ENCODE results near the gene SLC41A3.

SLC41A3 gene

GRCh38 chr3:126026761-126027160 lies 57.2 kb downstream of the SLC41A3 start:
- DNase-seq (ENCODE audit: low spot score) (no peak), FAIRE-seq (no peak)

- DNase-seq (ENCODE audit: low spot score) (no peak), FAIRE-seq (no peak)
Observed at GRCh38 chr3:126026277-126026751, 57.6 kb downstream of the SLC41A3 start.

GRCh38 chr3:126025862-126026261 lies 58.1 kb downstream of the SLC41A3 start:
- DNase-seq (ENCODE audit: low spot score) (no peak), FAIRE-seq (no peak)

- DNase-seq (ENCODE audit: low spot score) (no peak), FAIRE-seq (no peak)
Observed at GRCh38 chr3:126025116-126025729, 58.7 kb downstream of the SLC41A3 start.

GRCh38 chr3:126024049-126024854 lies 59.7 kb downstream of the SLC41A3 start:
- no peak for FAIRE-seq
- DNase-seq (ENCODE audit: low spot score), result no peak

- no peak for FAIRE-seq
Observed at GRCh38 chr3:126023390-126023789, 60.5 kb downstream of the SLC41A3 start.

GRCh38 chr3:126022741-126023359 lies 61.1 kb downstream of the SLC41A3 start:
- DNase-seq (ENCODE audit: low spot score) (no peak), FAIRE-seq (no peak)

More at GRCh38 chr3:126023390-126023789, 60.5 kb downstream of the SLC41A3 start:
- DNase-seq (ENCODE audit: low spot score), result no peak

- DNase-seq (ENCODE audit: low spot score) (no peak), FAIRE-seq (no peak)
Observed at GRCh38 chr3:126021702-126022101, 62.2 kb downstream of the SLC41A3 start.

- FAIRE-seq, result no peak
- no peak for DNase-seq (ENCODE audit: low spot score)
Observed at GRCh38 chr3:126021224-126021623, 62.7 kb downstream of the SLC41A3 start.

- DNase-seq (ENCODE audit: low spot score), result no peak
- no peak for FAIRE-seq
Observed at GRCh38 chr3:126019683-126020082, 64.2 kb downstream of the SLC41A3 start.

- FAIRE-seq, result no peak
- no peak for DNase-seq (ENCODE audit: low spot score)
Observed at GRCh38 chr3:126018995-126019394, 64.9 kb downstream of the SLC41A3 start.

- DNase-seq (ENCODE audit: low spot score), result no peak
- no peak for FAIRE-seq
Observed at GRCh38 chr3:126018545-126018944, 65.4 kb downstream of the SLC41A3 start.

GRCh38 chr3:126017362-126017761 lies 66.6 kb downstream of the SLC41A3 start:
- DNase-seq (ENCODE audit: low spot score) (no peak), FAIRE-seq (no peak)

GRCh38 chr3:126016616-126017015 lies 67.3 kb downstream of the SLC41A3 start:
- DNase-seq (ENCODE audit: low spot score), result no peak
- FAIRE-seq, result no peak

- FAIRE-seq (no peak), DNase-seq (ENCODE audit: low spot score) (no peak)
Observed at GRCh38 chr3:126015075-126015474, 68.8 kb downstream of the SLC41A3 start.

- FAIRE-seq (no peak), DNase-seq (ENCODE audit: low spot score) (no peak)
Observed at GRCh38 chr3:126014252-126014651, 69.7 kb downstream of the SLC41A3 start.

GRCh38 chr3:126013751-126014156 lies 70.2 kb downstream of the SLC41A3 start:
- no peak for DNase-seq (ENCODE audit: low spot score)

GRCh38 chr3:126009181-126009580 lies 74.7 kb downstream of the SLC41A3 start:
- FAIRE-seq, result no peak

More at GRCh38 chr3:126013751-126014156, 70.2 kb downstream of the SLC41A3 start:
- no peak for FAIRE-seq

GRCh38 chr3:126008219-126008618 lies 75.7 kb downstream of the SLC41A3 start:
- FAIRE-seq (no peak), DNase-seq (ENCODE audit: low spot score) (no peak)

More at GRCh38 chr3:126009181-126009580, 74.7 kb downstream of the SLC41A3 start:
- no peak for DNase-seq (ENCODE audit: low spot score)

GRCh38 chr3:126005951-126006350 lies 78.0 kb downstream of the SLC41A3 start:
- FAIRE-seq, result no peak

GRCh38 chr3:126004692-126005091 lies 79.2 kb downstream of the SLC41A3 start:
- no peak for FAIRE-seq
- DNase-seq (ENCODE audit: low spot score), result no peak

More at GRCh38 chr3:126005951-126006350, 78.0 kb downstream of the SLC41A3 start:
- DNase-seq (ENCODE audit: low spot score), result no peak

GRCh38 chr3:126004217-126004616 lies 79.7 kb downstream of the SLC41A3 start:
- no peak for DNase-seq (ENCODE audit: low spot score)
- FAIRE-seq, result no peak
